Upper lobe of left lung (tissue), 4 donors: ENCODE data around the gene FBXO45.

Experiments
- POLR2A ChIP-seq, 4 donors: fragments of 450-650 bp; IDR thresholded peaks; one replicate each; pipeline ENCODE4 v1.5.1; 2016 to 2017; ENCODE audit warnings: antibody characterized with exemption in 4 of 4, mild to moderate bottlenecking in 2 of 4
- POLR2AphosphoS5 ChIP-seq, 2 donors: sonication (generic); formaldehyde crosslinking; IDR thresholded peaks; one replicate each; pipeline ENCODE4 v1.5.1; 2017; ENCODE audit warnings: antibody characterized with exemption in 2 of 2

GRCh38 chr3:196608693-196609092, 40.2 kb downstream of the FBXO45 start:
- TF ChIP-seq POLR2AphosphoS5 (IDR thresholded peaks at IDR 0.05): no peak
- no peak for TF ChIP-seq POLR2A (IDR thresholded peaks at IDR 0.05)
